CD14-positive monocyte (primary cell): ENCODE measurements around the gene MYOM1. TPM values are rescaled to one million over a fixed set of nuclear protein-coding genes. Genes with fewer than 3 reads are reported as not detected.

Experiments
- DNase-seq, 3 donors: peaks; one replicate each; pipeline ENCODE4 v3.0.0-alpha.2; 2011 to 2022
- H2AFZ ChIP-seq: 2 replicates; pipeline ENCODE4 v1.6.0; 2012; ENCODE audit warnings: mild to moderate bottlenecking, low read depth, low read length, inconsistent platforms; ENCODE audit not compliant: insufficient read depth, poor library complexity, severe bottlenecking
- H3K27ac ChIP-seq, 2 donors: 1 replicate in 1 of 2; 2 replicates in 1 of 2; pipeline ENCODE4 v1.5.1; 2012 to 2013; ENCODE audit warnings: low read length in 2 of 2, control low read depth in 1 of 2, inconsistent platforms in 1 of 2, low read depth in 1 of 2, mild to moderate bottlenecking in 1 of 2
- H3K27me3 ChIP-seq, 2 donors: one replicate each; pipeline versions ENCODE4 v1.6.0 to v1.6.1; 2011 to 2013; ENCODE audit warnings: low read length in 2 of 2; ENCODE audit not compliant: control insufficient read depth in 2 of 2, insufficient read depth in 2 of 2
- H3K36me3 ChIP-seq, 2 donors: replicated peaks in 1 of 2; 1 replicate in 1 of 2; 2 replicates in 1 of 2; pipeline versions ENCODE4 v1.5.1 to v1.6.1; 2012 to 2013; ENCODE audit warnings: low read length in 2 of 2, control low read depth in 1 of 2, inconsistent platforms in 1 of 2, mild to moderate bottlenecking in 1 of 2; ENCODE audit not compliant: insufficient read depth in 2 of 2, control insufficient read depth in 1 of 2
- H3K4me1 ChIP-seq, 2 donors: 1 replicate in 1 of 2; 2 replicates in 1 of 2; pipeline versions ENCODE4 v1.5.1 to v1.6.1; 2012 to 2013; ENCODE audit warnings: low read length in 2 of 2, control low read depth in 1 of 2, inconsistent platforms in 1 of 2, mild to moderate bottlenecking in 1 of 2, moderate library complexity in 1 of 2; ENCODE audit not compliant: insufficient read depth in 2 of 2, control insufficient read depth in 1 of 2
- H3K4me2 ChIP-seq: replicated peaks from 2 replicates; pipeline ENCODE3; 2012; ENCODE audit warnings: low read length, moderate library complexity, mild to moderate bottlenecking; ENCODE audit not compliant: poor library complexity, severe bottlenecking; ENCODE audit errors: extremely low read depth
- H3K4me3 ChIP-seq, 3 experiments: fragments of 200-600 bp in 1 of 3; sonication (generic) in 1 of 3; replicated peaks in 1 of 3; 1 replicate in 2 of 3; 2 replicates in 1 of 3; pipeline ENCODE4 v1.5.1; 2011 to 2013; ENCODE audit warnings: low read length in 3 of 3, mild to moderate bottlenecking in 3 of 3, control low read depth in 2 of 3, low read depth in 2 of 3, inconsistent platforms in 1 of 3, moderate library complexity in 1 of 3
- H3K79me2 ChIP-seq: 2 replicates; pipeline ENCODE4 v1.6.0; 2012; ENCODE audit warnings: mild to moderate bottlenecking, control low read depth, inconsistent platforms, low read length, moderate library complexity; ENCODE audit not compliant: insufficient read depth
- H3K9ac ChIP-seq: 2 replicates; pipeline ENCODE4 v1.6.0; 2017; ENCODE audit warnings: low read length, mild to moderate bottlenecking; ENCODE audit not compliant: insufficient read depth, poor library complexity, severe bottlenecking
- H3K9me3 ChIP-seq, 2 donors: replicated peaks in 1 of 2; 1 replicate in 1 of 2; 2 replicates in 1 of 2; pipeline versions ENCODE4 v1.5.1 to v1.6.1; 2012 to 2013; ENCODE audit warnings: low read length in 2 of 2, control low read depth in 1 of 2; ENCODE audit not compliant: control insufficient read depth in 1 of 2, insufficient read depth in 1 of 2
- H4K20me1 ChIP-seq: 2 replicates; pipeline ENCODE4 v1.6.0; 2012; ENCODE audit warnings: mild to moderate bottlenecking, low read length, control low read depth, moderate library complexity; ENCODE audit not compliant: insufficient read depth
- H3K27ac Mint-ChIP-seq, 7 donors: one replicate each; pipeline ENCODE4 v1.8.0; 2020; ENCODE audit warnings: mild to moderate bottlenecking in 7 of 7, mixed read lengths in 7 of 7, moderate library complexity in 6 of 7, inconsistent platforms in 2 of 7
- H3K27me3 Mint-ChIP-seq, 3 donors: one replicate each; pipeline ENCODE4 v1.8.0; 2021 to 2022; ENCODE audit warnings: low read depth in 3 of 3, mild to moderate bottlenecking in 3 of 3, mixed read lengths in 3 of 3, moderate library complexity in 3 of 3, inconsistent platforms in 1 of 3
- H3K36me3 Mint-ChIP-seq, 2 donors: one replicate each; pipeline ENCODE4 v1.8.0; 2020; ENCODE audit warnings: mixed read lengths in 2 of 2, inconsistent platforms in 1 of 2, mild to moderate bottlenecking in 1 of 2
- H3K4me1 Mint-ChIP-seq: one replicate; pipeline ENCODE4 v1.8.0; 2020; ENCODE audit warnings: mild to moderate bottlenecking, mixed read lengths
- H3K4me3 Mint-ChIP-seq, 2 donors: one replicate each; pipeline ENCODE4 v1.8.0; 2020; ENCODE audit warnings: mild to moderate bottlenecking in 2 of 2, mixed read lengths in 2 of 2, moderate library complexity in 1 of 2
- H3K9me3 Mint-ChIP-seq, 7 donors: one replicate each; pipeline ENCODE4 v1.8.0; 2020 to 2022; ENCODE audit warnings: mixed read lengths in 7 of 7, mild to moderate bottlenecking in 6 of 7, moderate library complexity in 6 of 7, inconsistent platforms in 2 of 7
- WGBS: methylation state at CpG from one replicate; pipeline ENCODE4 v1.1.5; 2013; ENCODE audit warnings: missing lambda C conversion rate; ENCODE audit not compliant: insufficient coverage; 5-methylcytosine and 5-hydroxymethylcytosine counted together
- intact Hi-C, 2 donors: fragments of 100-400 bp; cut with micrococcal nuclease; formaldehyde crosslinking; loops; one replicate each; pipeline versions ENCODE4 v1.15.0 to v1.15.1; 2023
- polyA plus RNA-seq, 3 donors: library from polyadenylated mRNA; depleted of rRNA in 1 of 3; unstranded in 2 of 3; stranded (reverse) in 1 of 3; fragments of 300-500 nt in 2 of 3; fragments of >200 nt in 1 of 3; fragmentation: Illumina TruSeq in 2 of 3; gene quantifications; 1 replicate in 2 of 3; 2 replicates in 1 of 3; pipeline ENCODE4 v1.2.3, GENCODE V29; 2012 to 2021
- TF ChIP-seq, protein P1 (sequence below): fragments of 200-600 bp; IDR thresholded peaks from one replicate; pipeline ENCODE4 v1.8.0; 2022; ENCODE audit warnings: antibody characterized with exemption, mild to moderate bottlenecking

The MYOM1 gene
- polyA plus RNA-seq, 3 donors, result 0.05 to 0.95 (median 0.22) TPM

DNA sequence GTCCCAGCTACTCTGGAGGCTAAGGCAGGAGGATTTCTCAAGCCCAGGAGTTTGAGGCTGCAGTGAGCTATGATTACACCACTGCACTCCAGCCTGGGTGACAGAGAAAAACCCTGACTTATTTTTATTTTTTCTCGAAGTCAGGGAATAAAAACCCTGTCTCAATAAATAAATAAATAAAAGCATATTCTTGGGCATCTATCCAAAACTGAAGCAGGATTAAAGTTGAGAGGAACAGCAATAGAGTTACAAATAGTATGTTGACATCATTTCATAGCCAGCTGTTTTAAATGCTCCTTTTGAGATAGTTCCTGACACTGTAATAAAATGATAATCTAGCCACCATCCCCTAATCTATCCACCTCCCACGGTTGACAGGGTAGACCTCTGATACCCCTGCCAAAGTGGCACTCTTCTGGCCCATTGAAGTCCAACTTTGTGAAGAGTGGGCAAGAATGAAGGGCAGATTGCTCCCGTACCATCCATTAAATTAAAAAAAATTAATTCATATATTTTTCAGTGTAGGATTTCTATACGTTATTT, 164.5 kb downstream of the MYOM1 start:
- peaks cover 0 to 4% (median 2%) of the 10 kb centered on the region in 7 donors for H3K9me3 Mint-ChIP-seq
- H3K27me3 ChIP-seq, result no peaks in the 10 kb centered on the region
- H3K9me3 ChIP-seq, result no peaks in the 10 kb centered on the region
- peaks cover 18 to 19% of the 10 kb centered on the region in 2 donors for H3K4me1 ChIP-seq
- intact Hi-C loops, result no loop called here
- TF ChIP-seq, protein P1, sequence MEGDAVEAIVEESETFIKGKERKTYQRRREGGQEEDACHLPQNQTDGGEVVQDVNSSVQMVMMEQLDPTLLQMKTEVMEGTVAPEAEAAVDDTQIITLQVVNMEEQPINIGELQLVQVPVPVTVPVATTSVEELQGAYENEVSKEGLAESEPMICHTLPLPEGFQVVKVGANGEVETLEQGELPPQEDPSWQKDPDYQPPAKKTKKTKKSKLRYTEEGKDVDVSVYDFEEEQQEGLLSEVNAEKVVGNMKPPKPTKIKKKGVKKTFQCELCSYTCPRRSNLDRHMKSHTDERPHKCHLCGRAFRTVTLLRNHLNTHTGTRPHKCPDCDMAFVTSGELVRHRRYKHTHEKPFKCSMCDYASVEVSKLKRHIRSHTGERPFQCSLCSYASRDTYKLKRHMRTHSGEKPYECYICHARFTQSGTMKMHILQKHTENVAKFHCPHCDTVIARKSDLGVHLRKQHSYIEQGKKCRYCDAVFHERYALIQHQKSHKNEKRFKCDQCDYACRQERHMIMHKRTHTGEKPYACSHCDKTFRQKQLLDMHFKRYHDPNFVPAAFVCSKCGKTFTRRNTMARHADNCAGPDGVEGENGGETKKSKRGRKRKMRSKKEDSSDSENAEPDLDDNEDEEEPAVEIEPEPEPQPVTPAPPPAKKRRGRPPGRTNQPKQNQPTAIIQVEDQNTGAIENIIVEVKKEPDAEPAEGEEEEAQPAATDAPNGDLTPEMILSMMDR, result no peak
- DNase-seq, result no peak
- no peaks in the 10 kb centered on the region for H3K36me3 ChIP-seq
- WGBS, result no CpG with 5 or more reads among the region's 4 CpGs
- H3K27ac ChIP-seq, result no peak overlapping the region
- H3K36me3 Mint-ChIP-seq, result no peaks in the 10 kb centered on the region
- H3K79me2 ChIP-seq, result no peaks in the 10 kb centered on the region
- H3K9ac ChIP-seq, result no peak overlapping the region
- peaks cover 0 to 2% (median 2%) of the 10 kb centered on the region in 3 donors for H3K27me3 Mint-ChIP-seq
- H3K4me1 Mint-ChIP-seq, result peaks cover 29% of the 10 kb centered on the region
- no peak overlapping the region for H3K4me2 ChIP-seq
- no peak overlapping the region for H3K27ac Mint-ChIP-seq
- no peak overlapping the region for H3K4me3 Mint-ChIP-seq
- H2AFZ ChIP-seq, result no peak overlapping the region
- H4K20me1 ChIP-seq, result no peaks in the 10 kb centered on the region
- no peak overlapping the region for H3K4me3 ChIP-seq

DNA sequence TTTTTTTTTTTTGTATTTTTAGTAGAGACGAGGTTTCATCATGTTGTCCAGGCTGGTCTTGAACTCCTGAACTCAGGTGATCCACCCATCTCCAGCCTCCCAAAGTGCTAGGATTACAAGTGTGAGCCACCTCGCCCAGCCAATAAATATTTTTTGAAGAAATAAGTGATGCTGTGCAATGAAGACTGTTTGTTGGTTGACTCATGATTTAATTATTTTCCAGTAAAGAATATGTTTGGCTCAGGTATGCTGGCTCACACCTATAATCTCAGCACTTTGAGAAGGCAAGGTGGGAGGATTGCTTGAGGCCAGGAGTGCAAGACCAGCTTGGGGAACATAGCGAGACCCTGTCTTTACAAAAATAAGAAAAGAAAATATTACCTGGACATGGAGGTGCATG, 165.0 kb downstream of the MYOM1 start:
- no peaks in the 10 kb centered on the region for H3K9me3 ChIP-seq
- Mint-ChIP-seq H3K27ac (no peak overlapping the region), H3K9me3 (peaks cover 0 to 4% (median 2%) of the 10 kb centered on the region in 7 donors), H3K4me1 (peaks cover 29% of the 10 kb centered on the region), H3K4me3 (no peak overlapping the region), H3K27me3 (peaks cover 0 to 2% (median 2%) of the 10 kb centered on the region in 3 donors), H3K36me3 (no peaks in the 10 kb centered on the region)
- H3K79me2 ChIP-seq, result no peaks in the 10 kb centered on the region
- intact Hi-C loops, result no loop called here
- no peaks in the 10 kb centered on the region for H4K20me1 ChIP-seq
- no peak overlapping the region for H3K27ac ChIP-seq
- WGBS, result no CpG with 5 or more reads among the region's 3 CpGs
- no peak overlapping the region for H3K4me3 ChIP-seq
- no peak overlapping the region for H3K9ac ChIP-seq
- peaks cover 18 to 19% of the 10 kb centered on the region in 2 donors for H3K4me1 ChIP-seq
- H3K36me3 ChIP-seq, result no peaks in the 10 kb centered on the region
- DNase-seq, result no peak
- H2AFZ ChIP-seq, result no peak overlapping the region
- TF ChIP-seq, protein P1, result no peak
- no peak overlapping the region for H3K4me2 ChIP-seq
- no peaks in the 10 kb centered on the region for H3K27me3 ChIP-seq
